ENCODE data around the gene PAX6. TPM values are rescaled to one million over a fixed set of nuclear protein-coding genes. Genes with fewer than 3 reads are reported as not detected.

Gene PAX6
- total RNA-seq, 1 experiment from 2014 or later = 0.43 TPM

DNA sequence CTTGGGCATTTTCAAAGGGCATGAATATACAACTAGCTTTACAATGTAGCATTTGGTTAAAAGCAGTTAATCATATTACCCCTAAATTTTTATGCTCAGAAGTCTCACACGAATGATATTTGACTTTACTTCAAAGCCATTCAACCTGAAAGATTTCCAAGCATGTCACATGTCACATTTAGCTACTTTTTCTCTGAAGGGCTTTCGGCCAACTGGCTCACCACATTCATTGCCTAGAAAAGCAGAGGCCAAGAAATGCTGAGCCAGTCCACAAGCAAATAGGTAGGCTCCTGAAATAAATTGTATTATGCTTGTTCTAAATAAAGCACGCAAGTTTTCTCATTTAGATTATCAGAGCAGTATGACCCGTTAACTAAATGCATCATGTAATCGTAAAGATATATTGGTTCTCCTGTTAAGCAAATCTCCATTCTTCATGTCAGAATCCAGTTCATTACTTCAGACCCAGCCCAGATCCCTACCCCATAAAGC, 30.6 kb downstream of the PAX6 start:
- Mint-ChIP-seq H3K4me3 (ENCODE audit: unreplicated experiment) (no peak overlapping the region), H3K27me3 (ENCODE audit: insufficient read depth, unreplicated experiment) (no peaks in the 10 kb centered on the region), H3K9me3 (ENCODE audit: unreplicated experiment) (no peaks in the 10 kb centered on the region), H3K4me1 (ENCODE audit: low read depth, unreplicated experiment) (no peaks in the 10 kb centered on the region), H3K27ac (ENCODE audit: unreplicated experiment) (no peak overlapping the region), H3K36me3 (ENCODE audit: insufficient read depth, unreplicated experiment) (no peaks in the 10 kb centered on the region)
- ChIA-PET CTCF (no interaction called here), POLR2A (no interaction called here)
- Histone ChIP-seq H3K27me3 (replicated peaks; ENCODE audit: control insufficient read depth, insufficient read depth, low read length) (no peaks in the 10 kb centered on the region), H3K9me3 (no peaks in the 10 kb centered on the region), H3K36me3 (ENCODE audit: control insufficient read depth, insufficient read depth, low read length) (no peaks in the 10 kb centered on the region), H3K4me1 (no peaks in the 10 kb centered on the region), H3K4me3 (ENCODE audit: low read depth, low read length) (no peak overlapping the region)
- no peak for DNase-seq
- BruUV-seq (replicated peaks) = no TSS peak
- intact Hi-C loops (cut with micrococcal nuclease; ENCODE audit: unreplicated experiment) = no loop called here
- TF ChIP-seq, protein P1, sequence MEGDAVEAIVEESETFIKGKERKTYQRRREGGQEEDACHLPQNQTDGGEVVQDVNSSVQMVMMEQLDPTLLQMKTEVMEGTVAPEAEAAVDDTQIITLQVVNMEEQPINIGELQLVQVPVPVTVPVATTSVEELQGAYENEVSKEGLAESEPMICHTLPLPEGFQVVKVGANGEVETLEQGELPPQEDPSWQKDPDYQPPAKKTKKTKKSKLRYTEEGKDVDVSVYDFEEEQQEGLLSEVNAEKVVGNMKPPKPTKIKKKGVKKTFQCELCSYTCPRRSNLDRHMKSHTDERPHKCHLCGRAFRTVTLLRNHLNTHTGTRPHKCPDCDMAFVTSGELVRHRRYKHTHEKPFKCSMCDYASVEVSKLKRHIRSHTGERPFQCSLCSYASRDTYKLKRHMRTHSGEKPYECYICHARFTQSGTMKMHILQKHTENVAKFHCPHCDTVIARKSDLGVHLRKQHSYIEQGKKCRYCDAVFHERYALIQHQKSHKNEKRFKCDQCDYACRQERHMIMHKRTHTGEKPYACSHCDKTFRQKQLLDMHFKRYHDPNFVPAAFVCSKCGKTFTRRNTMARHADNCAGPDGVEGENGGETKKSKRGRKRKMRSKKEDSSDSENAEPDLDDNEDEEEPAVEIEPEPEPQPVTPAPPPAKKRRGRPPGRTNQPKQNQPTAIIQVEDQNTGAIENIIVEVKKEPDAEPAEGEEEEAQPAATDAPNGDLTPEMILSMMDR (IDR thresholded peaks at IDR 0.05; ENCODE audit: insufficient read depth in 1 of 2, low read depth in 1 of 2, low read length in 1 of 2, severe bottlenecking in 1 of 2, unreplicated experiment in 1 of 2) = no peak

DNA sequence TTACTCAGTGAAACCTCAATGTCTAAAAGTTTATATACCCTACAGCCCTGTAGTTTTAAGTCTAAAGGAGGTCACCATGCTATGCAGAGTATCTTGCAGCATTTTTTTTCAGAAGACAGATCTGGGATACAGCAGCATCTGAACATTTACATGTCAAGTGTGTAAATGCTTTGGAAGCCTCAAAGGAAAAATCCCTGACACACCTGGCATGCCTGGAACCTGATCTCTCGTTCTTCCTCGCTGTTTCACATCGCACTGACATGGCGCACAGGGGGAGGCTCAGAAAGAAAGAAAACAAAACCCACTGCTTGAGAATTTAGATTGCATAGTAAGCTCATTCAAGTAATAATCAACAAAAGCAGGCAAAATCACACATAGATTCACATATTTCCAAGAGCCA, 31.0 kb downstream of the PAX6 start:
- H3K4me1 ChIP-seq = no peaks in the 10 kb centered on the region
- Mint-ChIP-seq H3K4me3 (ENCODE audit: unreplicated experiment) (no peak overlapping the region), H3K4me1 (ENCODE audit: low read depth, unreplicated experiment) (no peaks in the 10 kb centered on the region), H3K9me3 (ENCODE audit: unreplicated experiment) (no peaks in the 10 kb centered on the region), H3K27me3 (ENCODE audit: insufficient read depth, unreplicated experiment) (no peaks in the 10 kb centered on the region), H3K36me3 (ENCODE audit: insufficient read depth, unreplicated experiment) (no peaks in the 10 kb centered on the region), H3K27ac (ENCODE audit: unreplicated experiment) (no peak overlapping the region)
- TF ChIP-seq, protein P1 (IDR thresholded peaks at IDR 0.05; ENCODE audit: insufficient read depth in 1 of 2, low read depth in 1 of 2, low read length in 1 of 2, severe bottlenecking in 1 of 2, unreplicated experiment in 1 of 2) = no peak
- no peaks in the 10 kb centered on the region for H3K9me3 ChIP-seq
- H3K4me3 ChIP-seq (ENCODE audit: low read depth, low read length) = no peak overlapping the region
- no peaks in the 10 kb centered on the region for H3K27me3 ChIP-seq (replicated peaks; ENCODE audit: control insufficient read depth, insufficient read depth, low read length)
- intact Hi-C loops (cut with micrococcal nuclease; ENCODE audit: unreplicated experiment) = no loop called here
- H3K36me3 ChIP-seq (ENCODE audit: control insufficient read depth, insufficient read depth, low read length) = no peaks in the 10 kb centered on the region
- ChIA-PET CTCF (no interaction called here), POLR2A (no interaction called here)
- BruUV-seq (replicated peaks) = no TSS peak
- no peak for DNase-seq

DNA sequence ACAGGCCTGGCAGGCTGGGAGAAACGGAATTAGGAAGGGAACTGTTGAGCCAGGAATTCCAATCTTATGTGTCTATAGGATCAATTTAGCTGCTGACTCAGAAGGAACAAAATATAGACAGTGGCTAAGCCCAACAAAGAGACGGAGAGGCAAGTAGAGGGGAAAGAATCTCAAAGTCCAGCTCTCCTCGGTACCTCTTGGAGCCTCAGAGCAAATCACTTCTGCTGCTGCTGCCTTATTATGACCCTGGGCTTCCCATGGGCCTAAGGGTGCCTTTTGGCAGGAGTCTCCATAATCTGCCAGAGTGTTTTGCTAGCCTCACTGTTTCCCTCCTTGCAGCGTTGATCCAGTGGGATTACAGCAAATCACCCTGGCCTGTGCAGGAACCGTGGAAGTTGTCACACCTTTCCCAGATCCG, 31.7 kb downstream of the PAX6 start:
- intact Hi-C loops (cut with micrococcal nuclease; ENCODE audit: unreplicated experiment) = no loop called here
- Mint-ChIP-seq H3K4me3 (ENCODE audit: unreplicated experiment) (no peak overlapping the region), H3K27me3 (ENCODE audit: insufficient read depth, unreplicated experiment) (no peaks in the 10 kb centered on the region), H3K27ac (ENCODE audit: unreplicated experiment) (no peak overlapping the region), H3K4me1 (ENCODE audit: low read depth, unreplicated experiment) (no peaks in the 10 kb centered on the region), H3K9me3 (ENCODE audit: unreplicated experiment) (no peaks in the 10 kb centered on the region), H3K36me3 (ENCODE audit: insufficient read depth, unreplicated experiment) (no peaks in the 10 kb centered on the region)
- Histone ChIP-seq H3K27me3 (replicated peaks; ENCODE audit: control insufficient read depth, insufficient read depth, low read length) (no peaks in the 10 kb centered on the region), H3K4me3 (ENCODE audit: low read depth, low read length) (no peak overlapping the region), H3K9me3 (no peaks in the 10 kb centered on the region), H3K4me1 (no peaks in the 10 kb centered on the region), H3K36me3 (ENCODE audit: control insufficient read depth, insufficient read depth, low read length) (no peaks in the 10 kb centered on the region)
- TF ChIP-seq, protein P1 (IDR thresholded peaks at IDR 0.05; ENCODE audit: insufficient read depth in 1 of 2, low read depth in 1 of 2, low read length in 1 of 2, severe bottlenecking in 1 of 2, unreplicated experiment in 1 of 2) = no peak
- DNase-seq = no peak
- BruUV-seq (replicated peaks) = no TSS peak
- CTCF ChIA-PET = no interaction called here
- POLR2A ChIA-PET = no interaction called here
